Transverse colon (tissue), 3 donors: Measurements from ENCODE around the gene CBX2.

ENCODE experiments used
- CTCF ChIP-seq, 5 experiments: fragments of 200-600 bp in 3 of 5; fragments of 450-650 bp in 2 of 5; sonication (generic) in 3 of 5; IDR thresholded peaks; 1 replicate in 2 of 5; 2 replicates in 3 of 5; pipeline ENCODE4 v1.5.1; 2016 to 2017; ENCODE audit warnings: antibody characterized with exemption in 5 of 5, inconsistent platforms in 3 of 5, mild to moderate bottlenecking in 2 of 5, moderate library complexity in 1 of 5
- POLR2A ChIP-seq: fragments of 450-650 bp; IDR thresholded peaks from one replicate; pipeline ENCODE4 v1.6.1; 2016; ENCODE audit warnings: antibody characterized with exemption, mild to moderate bottlenecking, moderate library complexity

- TF ChIP-seq CTCF (IDR thresholded peaks at IDR 0.05) (no peak), POLR2A (no peak)
These were observed 32.3 kb upstream of the CBX2 start for GRCh38 chr17:79745641-79746105.
